ENCODE data around the gene TMEM190. TPM values are rescaled to one million over a fixed set of nuclear protein-coding genes. Genes with fewer than 3 reads are reported as not detected.

The TMEM190 gene
- total RNA-seq, 1 experiment from 2014 or later: not detected

DNA sequence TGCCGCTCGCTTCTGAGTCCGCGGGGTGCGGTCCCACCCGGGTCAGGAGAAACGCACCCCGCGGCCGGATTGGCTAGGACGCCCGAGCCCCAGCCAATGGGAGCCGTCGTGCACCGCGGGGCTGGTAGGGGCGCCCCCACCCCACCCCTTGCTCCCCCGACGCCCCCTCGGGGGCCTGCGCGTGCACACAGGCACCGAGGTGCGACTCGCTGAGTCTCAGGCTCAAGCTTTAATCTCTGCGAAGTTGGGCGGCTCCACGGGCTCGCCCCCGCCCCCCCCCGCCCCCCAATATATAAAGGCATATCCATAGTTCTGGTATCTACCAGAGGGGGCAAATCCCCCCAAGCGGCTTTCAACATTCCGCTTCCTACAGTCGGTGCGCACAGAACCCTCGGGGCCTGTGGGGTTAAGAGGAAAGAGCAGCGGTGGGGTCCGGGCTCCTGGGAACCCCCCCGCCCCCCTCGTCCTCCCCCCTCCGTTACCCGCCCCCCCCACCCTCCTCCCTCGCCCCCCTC, 21.9 kb upstream of the TMEM190 start, which contains the start of gene COX6B2 (continued):
- TF ChIP-seq POLR2AphosphoS5 (IDR thresholded peaks at IDR 0.05; ENCODE audit: low read depth, low read length): no peak
- no peak for TF ChIP-seq JUND (IDR thresholded peaks at IDR 0.05)
- TF ChIP-seq EZH2 (IDR thresholded peaks at IDR 0.05): no peak
- TF ChIP-seq, protein P1, sequence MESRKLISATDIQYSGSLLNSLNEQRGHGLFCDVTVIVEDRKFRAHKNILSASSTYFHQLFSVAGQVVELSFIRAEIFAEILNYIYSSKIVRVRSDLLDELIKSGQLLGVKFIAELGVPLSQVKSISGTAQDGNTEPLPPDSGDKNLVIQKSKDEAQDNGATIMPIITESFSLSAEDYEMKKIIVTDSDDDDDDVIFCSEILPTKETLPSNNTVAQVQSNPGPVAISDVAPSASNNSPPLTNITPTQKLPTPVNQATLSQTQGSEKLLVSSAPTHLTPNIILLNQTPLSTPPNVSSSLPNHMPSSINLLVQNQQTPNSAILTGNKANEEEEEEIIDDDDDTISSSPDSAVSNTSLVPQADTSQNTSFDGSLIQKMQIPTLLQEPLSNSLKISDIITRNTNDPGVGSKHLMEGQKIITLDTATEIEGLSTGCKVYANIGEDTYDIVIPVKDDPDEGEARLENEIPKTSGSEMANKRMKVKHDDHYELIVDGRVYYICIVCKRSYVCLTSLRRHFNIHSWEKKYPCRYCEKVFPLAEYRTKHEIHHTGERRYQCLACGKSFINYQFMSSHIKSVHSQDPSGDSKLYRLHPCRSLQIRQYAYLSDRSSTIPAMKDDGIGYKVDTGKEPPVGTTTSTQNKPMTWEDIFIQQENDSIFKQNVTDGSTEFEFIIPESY (IDR thresholded peaks at IDR 0.05; ENCODE audit: extremely low read depth, insufficient replicate concordance, low read length): no peak
- no peak for TF ChIP-seq ZNF274 (IDR thresholded peaks at IDR 0.05; ENCODE audit: low read depth, low read length)
- TF ChIP-seq, protein P2, sequence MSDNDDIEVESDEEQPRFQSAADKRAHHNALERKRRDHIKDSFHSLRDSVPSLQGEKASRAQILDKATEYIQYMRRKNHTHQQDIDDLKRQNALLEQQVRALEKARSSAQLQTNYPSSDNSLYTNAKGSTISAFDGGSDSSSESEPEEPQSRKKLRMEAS (IDR thresholded peaks at IDR 0.05): no peak

DNA sequence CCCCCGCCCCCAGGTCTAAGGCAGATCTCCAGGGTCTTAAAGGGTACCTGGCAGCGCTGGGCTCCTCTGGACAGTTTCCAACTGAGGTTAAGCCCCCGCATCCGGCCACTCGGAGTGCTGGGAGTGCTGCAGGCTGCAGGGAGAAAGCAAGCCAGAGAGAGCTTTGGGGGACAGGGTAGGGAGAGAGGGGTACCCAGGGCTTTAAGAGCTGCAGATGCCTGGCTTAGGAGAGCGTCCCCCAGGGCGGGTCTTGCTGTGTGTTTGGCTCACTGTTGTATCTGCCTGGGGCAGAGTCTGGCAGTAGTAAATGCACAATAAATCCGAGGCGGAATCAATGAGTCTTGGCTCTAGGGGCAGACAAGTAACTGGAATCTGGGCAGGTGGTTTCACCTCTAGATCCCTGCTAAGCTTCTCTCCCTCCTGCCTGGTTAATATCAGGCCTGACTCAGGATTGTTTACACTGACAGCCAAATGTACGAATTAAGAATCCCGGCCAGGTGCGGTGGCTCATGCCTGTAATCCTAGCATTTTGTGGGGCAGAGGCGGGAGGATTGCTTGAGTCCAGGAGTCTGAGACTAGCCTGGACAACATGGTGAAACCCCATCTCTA, 21.3 kb upstream of the TMEM190 start:
- H3K4me1 ChIP-seq (ENCODE audit: control insufficient read depth in 1 of 2, insufficient read depth in 2 of 2, low read length in 2 of 2): peaks cover 2 to 42% of the 10 kb centered on the region in 2 experiments; a peak in 3 of 4 replicates
- no peaks in the 10 kb centered on the region for H3K9me2 ChIP-seq (ENCODE audit: insufficient read depth)
- no peak overlapping the region for H3K4me2 ChIP-seq (ENCODE audit: low read length)
- H3K36me3 ChIP-seq (ENCODE audit: control insufficient read depth in 1 of 2, insufficient read depth in 2 of 2, low read length in 2 of 2): no peaks in the 10 kb centered on the region
- RAD21 ChIA-PET (ENCODE audit: low non-redundant PET in 1 of 2, low total read pairs in 2 of 2, uncharacterized antibody in 2 of 2, unreplicated experiment in 2 of 2): no interaction called here
- no peak overlapping the region for H2AFZ ChIP-seq (ENCODE audit: low read depth, low read length, poor library complexity, severe bottlenecking)
- DNase-seq (ENCODE audit: low read depth, low spot score) (no peak), ATAC-seq (no peak)
- CTCF ChIA-PET: no interaction called here
- no peaks in the 10 kb centered on the region for H3K9me3 ChIP-seq (ENCODE audit: control insufficient read depth in 1 of 2, insufficient read depth in 1 of 2, low read depth in 1 of 2, low read length in 2 of 2)
- TF ChIP-seq, protein P3, sequence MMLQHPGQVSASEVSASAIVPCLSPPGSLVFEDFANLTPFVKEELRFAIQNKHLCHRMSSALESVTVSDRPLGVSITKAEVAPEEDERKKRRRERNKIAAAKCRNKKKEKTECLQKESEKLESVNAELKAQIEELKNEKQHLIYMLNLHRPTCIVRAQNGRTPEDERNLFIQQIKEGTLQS (IDR thresholded peaks at IDR 0.05): no peak
- no peak for TF ChIP-seq CEBPB (IDR thresholded peaks at IDR 0.05; ENCODE audit: low read depth)
- TF ChIP-seq ZFX (IDR thresholded peaks at IDR 0.05): no peak
- no peak for TF ChIP-seq POLR2A (IDR thresholded peaks at IDR 0.05; ENCODE audit: borderline replicate concordance, extremely low read depth, insufficient read depth, insufficient read length)
- no peak for TF ChIP-seq EZH2phosphoT487 (IDR thresholded peaks at IDR 0.05; ENCODE audit: borderline replicate concordance)
- no peak for TF ChIP-seq ELF1 (IDR thresholded peaks at IDR 0.05; ENCODE audit: borderline replicate concordance, low read depth)
- TF ChIP-seq SRF (IDR thresholded peaks at IDR 0.05; ENCODE audit: low read depth): no peak
- TF ChIP-seq TCF7L2 (IDR thresholded peaks at IDR 0.05; ENCODE audit: borderline replicate concordance, extremely low read depth, insufficient read depth, insufficient read length): no peak
- TF ChIP-seq, protein P2 (IDR thresholded peaks at IDR 0.05): no peak
- no peak for TF ChIP-seq YY1 (IDR thresholded peaks at IDR 0.05; ENCODE audit: extremely low read depth, insufficient replicate concordance, low read depth, low read length)
- H3K27ac ChIP-seq (ENCODE audit: low read depth, low read length): no peak overlapping the region
- no peaks in the 10 kb centered on the region for H3K27me3 ChIP-seq (ENCODE audit: insufficient read depth, low read length)
- no peak overlapping the region for H3K4me3 ChIP-seq (replicated peaks in 1 of 2; ENCODE audit: low read depth in 1 of 2, low read length in 2 of 2)
- no peaks in the 10 kb centered on the region for H4K20me1 ChIP-seq (ENCODE audit: insufficient read depth)
- H3K9ac ChIP-seq (ENCODE audit: low read length): no peak overlapping the region
- no peaks in the 10 kb centered on the region for H3K79me2 ChIP-seq (ENCODE audit: insufficient read depth, low read length)
- no TSS peak for BruUV-seq (replicated peaks)
- POLR2A ChIA-PET: no interaction called here
- intact Hi-C loops (cut with micrococcal nuclease): no loop called here
